A549 treated with Hydrocortisone at 1 μM for 4 hours (cell line): Measurements from ENCODE around the gene SLC39A3. TPM values are rescaled to one million over a fixed set of nuclear protein-coding genes. Genes with fewer than 3 reads are reported as not detected.

Source experiments
- total RNA-seq: library from RNA; stranded (reverse); fragments of 200-300 nt; extraction: Qiagen RNA extraction; gene quantifications from 5 replicates; pipeline ENCODE4 v1.2.3, GENCODE V29; 2022

The SLC39A3 gene, protein sequence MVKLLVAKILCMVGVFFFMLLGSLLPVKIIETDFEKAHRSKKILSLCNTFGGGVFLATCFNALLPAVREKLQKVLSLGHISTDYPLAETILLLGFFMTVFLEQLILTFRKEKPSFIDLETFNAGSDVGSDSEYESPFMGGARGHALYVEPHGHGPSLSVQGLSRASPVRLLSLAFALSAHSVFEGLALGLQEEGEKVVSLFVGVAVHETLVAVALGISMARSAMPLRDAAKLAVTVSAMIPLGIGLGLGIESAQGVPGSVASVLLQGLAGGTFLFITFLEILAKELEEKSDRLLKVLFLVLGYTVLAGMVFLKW
- total RNA-seq, result 23.1 to 29.9 TPM (median 26.7 TPM) in 5 replicates

DNA sequence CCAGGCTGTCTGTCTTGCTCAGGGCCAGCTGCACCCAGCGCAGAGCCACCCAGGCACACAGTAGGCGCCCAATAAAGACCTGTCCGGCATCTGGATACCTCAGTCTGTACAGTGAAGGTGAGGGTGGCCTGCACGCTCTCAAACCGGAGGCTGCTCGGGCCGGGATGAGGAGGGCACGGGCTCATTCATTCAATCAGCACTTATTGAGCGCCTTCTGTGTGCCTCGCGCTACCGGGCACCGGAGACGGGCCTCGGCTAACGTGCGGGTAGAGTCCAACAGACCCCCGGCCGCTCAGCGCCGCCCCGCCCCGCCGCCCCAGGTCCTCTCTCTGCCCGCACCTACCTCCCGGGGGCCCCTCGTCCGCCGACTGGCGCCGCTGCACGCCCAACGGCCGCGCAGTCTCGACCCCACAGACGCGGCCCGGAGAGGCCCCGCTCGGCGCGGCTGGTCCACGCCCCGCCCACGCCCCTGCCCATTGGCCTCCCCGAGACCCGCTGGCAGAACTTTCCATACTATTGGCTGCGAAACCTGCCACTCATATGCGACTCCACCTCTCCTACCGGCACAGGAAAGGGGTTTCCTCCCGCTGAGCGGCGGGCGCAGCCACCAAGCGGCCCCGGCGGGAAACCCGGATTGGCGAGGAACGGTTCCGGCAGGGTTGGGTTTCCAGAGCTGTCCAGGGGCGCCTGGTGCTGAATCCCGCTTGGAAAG is at the start of gene SLC39A3:
SLC39A3 (minus strand) TSS at position 416 of the 712 bp plus-strand sequence. CDS start 2,760 bp downstream, outside the sequence.

DNA sequence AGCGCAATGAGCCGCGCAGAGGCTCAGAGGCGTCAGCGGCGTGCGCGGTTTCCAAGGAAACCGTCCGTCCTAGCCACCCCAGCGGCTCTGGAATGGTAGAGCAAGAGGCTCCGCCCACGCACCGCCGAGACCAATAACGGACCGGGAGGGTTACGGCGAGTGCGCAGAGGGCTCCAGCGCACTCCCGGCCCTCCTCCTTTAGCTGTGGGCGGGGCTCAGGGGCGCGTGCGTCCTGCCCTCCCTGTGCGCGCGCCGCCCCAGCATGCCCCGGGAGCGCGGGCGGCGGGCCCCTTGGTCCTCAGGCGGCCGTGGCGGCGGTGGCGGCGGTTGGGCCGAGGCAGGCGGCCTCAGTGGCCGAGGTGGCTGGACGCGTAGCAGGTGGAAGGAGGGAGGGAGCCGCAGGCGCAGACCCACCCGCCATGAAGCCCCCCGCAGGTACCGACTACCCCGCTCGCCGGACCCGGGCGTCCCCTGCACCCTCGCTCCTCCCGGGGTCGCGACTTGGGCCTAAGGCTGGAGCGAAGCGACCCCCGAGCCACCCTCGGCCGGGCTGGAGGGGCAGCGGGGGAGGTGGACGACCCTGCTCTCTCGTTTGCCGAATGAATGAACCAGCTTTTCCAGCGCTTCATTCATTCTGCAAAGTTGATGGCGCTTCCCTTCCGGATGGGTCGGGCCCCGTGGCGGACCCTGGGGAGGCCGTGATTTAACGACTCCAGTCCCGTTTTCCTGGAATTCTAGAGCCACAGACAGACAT is 45.6 kb upstream of the SLC39A3 start, which contains the start of gene THOP1:
THOP1 (plus strand) TSS at position 260 of the 754 bp plus-strand sequence; CDS start at position 420, 160 bp downstream.

DNA sequence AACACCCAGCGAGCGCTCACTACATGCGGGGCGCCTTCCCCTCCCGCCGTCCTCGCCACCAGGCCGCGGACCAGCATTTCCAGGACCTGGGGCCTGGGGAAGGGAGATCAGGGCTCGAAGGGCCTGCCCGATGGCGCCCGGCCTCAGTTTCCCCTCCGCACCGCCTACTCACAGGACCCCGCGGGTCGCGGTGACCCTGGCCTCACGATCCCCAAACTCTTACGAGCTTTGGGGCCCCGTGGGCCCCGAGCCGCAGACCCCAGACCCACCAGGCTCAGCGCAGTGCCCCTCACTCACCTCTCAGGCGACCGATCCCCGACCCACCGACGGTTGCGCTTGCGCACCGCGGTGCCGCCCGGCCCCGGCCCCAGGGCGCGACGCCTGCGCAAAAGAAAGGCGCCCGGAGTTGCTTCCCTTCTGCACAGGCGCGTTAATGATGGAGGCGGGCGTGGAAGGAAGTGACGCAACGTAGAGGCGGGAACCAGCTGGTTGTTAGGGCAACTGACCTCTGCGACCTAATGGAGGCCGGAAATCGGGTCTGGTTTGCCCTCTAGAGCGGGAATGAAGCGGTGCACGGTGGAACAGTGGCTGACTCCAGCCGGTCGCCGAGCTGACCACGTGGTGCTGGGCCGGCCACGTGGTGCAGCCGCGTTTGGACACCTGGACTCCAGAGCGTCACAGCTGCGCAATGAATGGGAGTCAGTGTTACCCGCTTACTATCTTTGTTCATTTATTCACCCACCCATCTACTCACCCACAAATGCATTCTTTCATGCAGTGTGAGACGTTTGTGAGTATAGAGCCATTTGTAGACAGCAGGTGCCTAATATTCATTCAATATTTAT is 43.3 kb upstream of the SLC39A3 start, which contains the start of gene SGTA:
SGTA (minus strand) TSS at position 338 of the 845 bp plus-strand sequence. CDS start 14,205 bp downstream, outside the sequence.

DNA sequence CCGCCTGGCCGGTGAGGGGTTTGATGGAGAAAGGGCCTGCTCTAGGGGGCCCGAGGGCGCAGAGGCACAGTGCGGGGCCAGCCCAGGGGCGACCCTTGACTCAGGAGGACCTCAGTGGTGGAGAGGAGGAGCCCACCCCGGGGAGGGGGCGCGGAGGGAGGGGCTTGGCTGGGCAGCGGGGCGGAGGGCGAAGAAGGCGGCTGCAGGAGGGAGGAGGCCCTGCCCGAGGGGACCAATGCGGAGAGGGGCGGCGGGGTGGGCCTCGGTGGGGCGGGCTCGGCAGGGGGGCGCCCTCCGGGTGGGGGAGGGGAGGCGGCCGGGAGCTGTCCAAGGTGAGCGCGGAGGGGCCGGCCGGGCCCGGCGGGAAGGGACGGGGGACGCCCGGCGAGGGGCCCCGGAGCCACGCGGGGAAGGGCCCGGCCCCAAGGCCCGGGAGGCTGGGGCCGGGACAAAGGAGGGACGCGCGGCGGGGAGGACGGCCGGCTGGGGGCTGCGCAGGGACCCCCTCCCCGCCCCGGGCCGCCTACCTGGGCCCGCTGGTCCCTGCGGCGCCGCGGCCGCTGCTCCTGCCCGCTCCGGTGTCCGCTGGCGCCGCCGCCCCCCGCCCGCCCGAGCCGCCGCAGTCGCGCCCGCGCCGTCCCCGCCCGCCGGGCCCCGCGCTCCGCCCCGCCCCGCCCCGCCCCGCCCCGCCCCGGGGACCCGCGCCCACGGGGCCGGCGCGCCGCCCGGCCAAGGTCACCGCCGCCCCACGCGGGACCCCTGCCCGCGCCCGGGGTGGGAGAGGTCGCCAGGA is 18.8 kb downstream of the SLC39A3 start, which contains the start of gene DIRAS1:
DIRAS1 (minus strand) TSS at position 596 of the 793 bp plus-strand sequence. CDS start 3,566 bp downstream, outside the sequence.

DNA sequence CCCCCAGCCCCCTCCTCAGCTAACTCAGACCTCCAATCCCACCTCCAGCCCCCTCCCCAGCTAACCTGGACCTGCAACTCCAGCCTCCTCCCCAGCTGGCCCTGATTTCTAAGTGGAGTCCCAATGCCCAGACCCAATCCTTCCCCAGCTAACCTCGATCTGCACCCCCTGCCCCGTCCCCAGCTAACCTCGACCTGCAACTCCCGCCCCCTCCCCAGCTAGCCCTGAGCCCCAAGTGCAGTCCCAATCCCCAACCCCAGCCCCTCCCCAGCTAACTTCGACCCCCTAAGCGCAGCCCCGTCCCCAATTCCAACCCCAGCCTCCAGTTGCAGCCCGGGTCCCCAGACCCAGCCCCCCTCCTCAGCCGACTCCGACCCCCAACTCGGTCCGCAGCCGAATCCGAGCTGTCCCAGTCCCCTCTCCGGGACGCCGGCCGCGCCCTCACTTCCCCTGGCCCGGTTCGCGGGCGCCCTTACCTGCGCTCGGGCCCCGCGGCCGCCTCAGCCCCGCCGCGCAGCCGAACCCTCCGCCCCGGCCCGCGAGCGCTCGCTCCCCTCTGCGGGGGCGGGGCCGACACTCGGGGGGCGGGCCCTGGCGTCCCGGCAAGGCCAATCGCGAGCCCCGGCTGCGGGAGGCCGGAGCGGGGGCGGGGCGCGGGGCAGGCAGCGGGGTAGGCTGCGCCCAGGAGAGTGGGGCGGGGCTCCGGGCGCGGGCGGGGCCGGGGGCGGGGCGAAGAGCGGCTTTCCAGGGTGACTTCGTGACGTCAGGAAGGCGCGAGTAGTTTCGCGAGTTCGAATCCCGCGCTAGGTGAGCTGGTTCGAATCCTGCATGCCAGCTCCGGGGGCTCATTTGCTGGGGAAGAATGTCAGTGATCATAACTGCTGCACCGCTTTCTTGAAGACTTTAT is 37.4 kb downstream of the SLC39A3 start, which contains the start of gene GNG7:
GNG7 (minus strand) TSS at position 525 of the 907 bp plus-strand sequence. CDS start 182,006 bp downstream, outside the sequence.

Other genes with a start within 250 kb of the SLC39A3 start
- 0.03 to 0.10 TPM (median 0.06 TPM) in 5 replicates for gene GNG7, start 37.3 kb downstream of the SLC39A3 start, total RNA-seq
- 3.3 to 4.5 TPM (median 3.7 TPM) in 5 replicates for gene DIRAS1, start 18.6 kb downstream of the SLC39A3 start, total RNA-seq
- 64.3 to 77.5 TPM (median 67.7 TPM) in 5 replicates for gene SGTA, start 43.3 kb upstream of the SLC39A3 start, total RNA-seq
- gene THOP1, start 45.5 kb upstream of the SLC39A3 start, total RNA-seq, result 88.3 to 95.2 TPM (median 94.0 TPM) in 5 replicates
- gene ZNF554, start 79.9 kb upstream of the SLC39A3 start, total RNA-seq, result 0.74 to 1.3 TPM (median 1.1 TPM) in 5 replicates
- gene ZNF555, start 101.5 kb upstream of the SLC39A3 start, total RNA-seq, result 1.4 to 2.5 TPM (median 2.5 TPM) in 5 replicates
- gene ZNF556, start 127.3 kb upstream of the SLC39A3 start, total RNA-seq, result 0.02 to 0.13 TPM (median 0.03 TPM) in 4 of 5 replicates, not detected in the other
- gene ZNF57, start 160.9 kb upstream of the SLC39A3 start, total RNA-seq, result 3.1 to 3.6 TPM (median 3.3 TPM) in 5 replicates
- 1.5 to 1.8 TPM (median 1.6 TPM) in 5 replicates for gene ZNF77, start 205.0 kb upstream of the SLC39A3 start, total RNA-seq
- gene TLE6, start 237.5 kb upstream of the SLC39A3 start, total RNA-seq, result 3.5 to 5.9 TPM (median 4.5 TPM) in 5 replicates